Stimulated activated CD4-positive, alpha-beta T cell treated with anti-CD3 and anti-CD28 coated beads, Interleukin-2, amount 100 ng/mL, for 48 hours (primary cell): ENCODE results near the gene NDUFS2.
"Not testable (repeated sequence)": the region's sequence is repeated elsewhere in the genome, so short reads cannot be mapped to it uniquely, and the experiment has no call there.

Source experiments
- DNase-seq, 2 donors: peaks; one replicate each; pipeline ENCODE4 v3.0.0-alpha.2; 2020

Gene NDUFS2

DNA sequence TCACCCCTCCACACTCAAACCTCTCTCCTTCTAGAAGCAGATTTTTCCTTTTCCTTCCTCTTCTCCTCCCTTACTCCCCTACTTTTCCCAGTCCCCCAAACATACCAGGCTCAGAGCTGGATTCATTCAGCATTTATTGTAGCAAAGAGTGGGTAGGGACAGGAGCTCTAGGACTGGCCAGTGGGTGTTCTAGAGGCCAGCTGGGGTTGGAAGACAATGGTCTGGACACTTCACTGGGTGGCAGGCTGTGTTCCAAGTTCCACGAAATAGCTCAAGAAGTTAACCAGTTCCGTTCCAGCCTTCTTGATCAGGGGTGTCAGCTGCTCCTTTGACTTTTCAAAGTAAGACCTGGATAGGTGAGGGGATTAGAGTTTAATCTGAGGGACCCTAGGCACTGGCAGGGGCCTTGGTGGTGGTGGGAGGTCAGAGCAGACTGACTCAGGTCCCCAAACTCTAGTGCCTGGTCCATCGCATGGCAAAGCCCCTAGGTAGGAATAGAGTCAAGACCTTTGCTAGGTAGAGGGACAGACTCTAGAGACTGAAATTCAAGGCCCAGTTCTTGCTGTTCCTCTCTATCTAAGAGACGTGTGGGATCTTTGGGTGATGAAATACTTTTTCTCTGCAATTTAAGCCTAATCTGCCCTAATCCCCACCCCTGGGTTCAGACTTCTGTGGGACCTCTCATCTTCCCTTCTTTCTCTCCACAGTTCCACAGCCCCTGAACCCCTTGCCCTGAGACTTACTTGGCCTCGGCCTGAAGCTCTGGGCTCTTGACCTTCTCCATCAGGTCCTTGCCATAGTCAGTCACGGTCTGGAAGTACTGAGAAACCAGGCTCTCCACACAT is 20.2 kb downstream of the NDUFS2 start:
- DNase-seq: no peak

DNA sequence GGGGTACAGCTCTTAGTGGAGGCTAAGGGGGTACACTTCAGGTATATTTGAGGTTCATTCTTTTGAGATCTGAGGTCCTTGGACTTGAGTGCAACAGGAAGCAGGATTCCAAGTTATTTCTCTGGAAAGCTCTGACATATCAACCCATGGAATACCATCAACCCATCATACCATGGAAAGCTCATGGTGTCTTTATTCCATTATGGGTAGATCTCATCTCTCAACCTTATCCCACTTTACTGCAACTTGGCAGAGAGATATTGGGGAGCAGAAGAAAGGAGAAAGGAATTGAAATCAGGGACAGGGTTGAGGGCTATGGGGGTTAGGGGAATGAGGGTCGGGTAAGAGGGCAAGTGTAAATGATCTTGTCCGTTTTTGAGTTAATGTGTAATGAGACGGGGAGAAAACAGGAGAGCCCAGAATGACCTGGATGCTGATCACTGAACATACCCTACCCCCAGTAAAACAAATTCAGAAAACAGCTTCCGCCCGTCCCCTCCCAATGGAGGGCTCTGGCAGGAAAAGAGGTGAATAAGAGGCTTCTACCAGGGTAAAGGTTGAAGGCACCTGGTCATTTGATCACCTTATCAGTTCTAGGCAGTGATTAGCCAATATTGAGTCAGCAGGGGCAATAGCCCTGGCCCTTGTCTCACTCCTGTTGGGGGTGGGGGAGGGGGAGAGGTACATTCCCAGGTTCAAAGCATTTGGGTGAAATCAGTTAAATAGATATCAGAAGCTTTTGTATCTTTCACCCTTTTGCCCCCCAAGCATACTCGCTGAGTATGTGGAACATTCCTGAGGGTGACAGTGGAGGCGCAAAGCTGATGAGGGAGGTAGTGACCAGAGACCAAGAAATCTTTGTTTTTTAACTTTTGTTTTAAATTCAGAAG is 21.9 kb downstream of the NDUFS2 start:
- DNase-seq: no peak

DNA sequence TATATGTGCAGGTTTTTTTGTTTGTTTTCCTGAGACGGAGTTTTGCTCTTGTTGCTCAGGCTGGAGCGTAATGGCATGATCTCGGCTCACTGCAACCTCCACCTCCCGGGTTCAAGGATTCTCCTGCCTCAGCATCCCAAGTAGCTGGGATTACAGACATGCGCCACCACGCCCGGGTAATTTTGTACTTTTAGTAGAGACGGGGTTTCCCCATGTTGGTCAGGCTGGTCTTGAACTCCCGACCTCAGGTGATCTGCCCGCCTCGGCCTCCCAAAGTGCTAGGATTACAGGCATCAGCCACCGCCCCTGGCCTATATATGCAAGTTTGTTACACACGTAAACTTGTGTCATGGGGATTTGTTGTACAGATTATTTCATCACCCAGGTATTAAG is 22.5 kb downstream of the NDUFS2 start:
- DNase-seq: not testable (repeated sequence)

DNA sequence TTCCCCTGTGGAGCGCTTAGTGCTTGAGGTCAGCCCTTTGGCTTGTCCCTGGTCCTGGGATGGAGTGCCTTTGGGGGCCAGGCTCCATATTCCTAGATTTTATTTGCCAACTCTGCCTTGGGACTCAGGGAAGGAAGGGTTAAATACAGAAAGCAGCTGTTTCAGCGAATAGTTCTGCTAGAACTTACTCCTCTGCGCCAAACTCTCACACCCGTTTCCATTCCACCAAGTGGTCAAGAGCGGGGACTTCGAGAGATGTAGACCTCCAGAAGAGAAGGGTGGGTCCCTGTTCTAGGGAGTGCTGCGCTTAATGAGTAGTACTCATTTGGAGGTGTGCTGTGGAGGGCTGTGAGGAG is 23.0 kb downstream of the NDUFS2 start:
- DNase-seq: no peak

DNA sequence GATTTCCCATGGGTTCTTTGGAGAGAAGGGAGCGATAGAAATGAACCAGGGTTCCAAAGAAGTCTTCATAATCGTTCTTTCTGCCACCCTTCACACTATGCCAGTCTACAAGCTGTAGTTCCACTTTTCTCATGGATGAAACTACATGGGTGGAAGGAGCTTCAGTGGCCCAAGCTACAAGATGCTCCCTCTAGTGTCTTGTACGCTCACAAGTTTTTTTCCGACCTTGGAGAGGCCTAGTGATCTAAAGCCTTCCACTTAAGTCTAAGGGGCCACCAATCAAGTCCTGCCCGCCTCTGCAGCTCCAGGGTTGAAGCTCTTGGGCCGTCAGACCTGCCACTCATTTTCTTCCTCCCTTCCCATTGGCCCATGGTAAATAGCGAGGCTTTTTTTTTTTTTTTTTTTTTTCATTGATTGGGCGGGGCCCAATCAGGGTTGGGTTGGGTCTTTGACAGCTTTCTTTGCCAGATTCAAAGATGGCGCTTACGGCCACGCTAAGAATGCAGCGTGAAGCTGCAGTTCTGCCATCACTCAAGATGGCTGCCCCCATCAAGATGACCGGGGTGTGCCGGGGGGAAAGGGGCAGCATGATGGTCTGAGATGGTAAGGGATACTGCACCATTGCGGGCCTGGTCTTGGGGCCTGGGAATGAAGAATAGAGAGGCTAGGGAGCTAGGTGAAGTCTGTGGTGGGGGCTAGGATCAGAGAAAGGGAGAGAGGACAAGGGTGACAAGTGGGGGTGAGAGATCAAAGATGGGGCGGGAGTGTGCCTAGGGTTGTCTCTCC is 23.6 kb downstream of the NDUFS2 start, which contains the start of gene TOMM40L:
TOMM40L (plus strand) TSS at position 527 of the 786 bp plus-strand sequence. CDS start 430 bp downstream, outside the sequence.
- DNase-seq: peak; percentile 79 to 84

GRCh38 chr1:161226320-161226711 is 24.1 kb downstream of the NDUFS2 start:
- no peak for DNase-seq

GRCh38 chr1:161226759-161227158 is 24.6 kb downstream of the NDUFS2 start:
- no peak for DNase-seq

DNA sequence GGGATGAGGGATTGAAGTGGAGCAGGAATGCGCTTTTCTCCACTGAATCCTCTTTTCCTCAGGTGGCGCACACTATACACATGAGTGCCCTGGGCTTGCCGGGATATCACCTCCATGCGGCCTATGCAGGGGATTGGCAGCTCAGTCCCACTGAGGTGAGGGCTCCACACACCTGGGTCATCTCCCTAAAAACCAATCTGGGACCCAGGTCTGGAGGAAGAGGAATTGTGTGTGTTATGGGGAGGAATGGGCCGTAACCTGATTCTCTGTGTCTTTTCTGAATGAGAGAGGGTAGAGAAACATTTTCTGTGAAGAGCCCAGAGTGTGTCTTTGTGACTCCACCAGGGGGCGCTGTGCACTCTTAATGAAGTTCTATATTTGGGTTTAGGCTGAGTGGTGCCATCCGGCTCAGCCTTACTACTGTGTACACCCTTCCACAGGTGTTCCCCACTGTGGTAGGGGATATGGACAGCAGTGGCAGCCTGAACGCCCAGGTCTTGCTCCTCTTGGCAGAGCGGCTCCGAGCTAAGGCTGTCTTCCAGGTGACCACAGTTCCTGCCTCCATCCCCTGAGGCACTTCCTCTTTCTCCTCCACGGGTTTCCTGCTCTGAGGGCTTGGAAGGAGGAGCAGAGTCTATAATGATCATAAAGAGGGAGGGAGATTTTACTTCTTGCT is 25.2 kb downstream of the NDUFS2 start:
- DNase-seq: peak; percentile 92 to 95

DNA sequence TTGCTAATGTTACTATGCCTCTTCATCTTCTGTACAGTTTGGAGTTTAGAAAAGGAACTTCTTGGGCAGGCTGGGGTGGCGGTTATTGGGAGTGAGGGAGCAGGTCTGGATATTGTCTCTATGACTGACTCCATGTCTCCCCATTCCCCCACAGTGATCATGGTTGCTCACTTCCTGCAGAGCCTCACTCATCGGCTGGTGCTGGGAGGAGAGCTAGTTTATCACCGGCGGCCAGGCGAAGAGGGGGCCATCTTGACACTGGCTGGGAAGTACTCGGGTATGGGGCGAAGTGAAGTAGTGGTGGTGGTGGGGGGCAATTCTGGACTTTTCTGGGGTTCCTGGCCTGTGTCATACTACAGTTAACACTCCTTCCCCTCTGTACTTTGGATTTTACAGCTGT is 25.9 kb downstream of the NDUFS2 start:
- DNase-seq: no peak

DNA sequence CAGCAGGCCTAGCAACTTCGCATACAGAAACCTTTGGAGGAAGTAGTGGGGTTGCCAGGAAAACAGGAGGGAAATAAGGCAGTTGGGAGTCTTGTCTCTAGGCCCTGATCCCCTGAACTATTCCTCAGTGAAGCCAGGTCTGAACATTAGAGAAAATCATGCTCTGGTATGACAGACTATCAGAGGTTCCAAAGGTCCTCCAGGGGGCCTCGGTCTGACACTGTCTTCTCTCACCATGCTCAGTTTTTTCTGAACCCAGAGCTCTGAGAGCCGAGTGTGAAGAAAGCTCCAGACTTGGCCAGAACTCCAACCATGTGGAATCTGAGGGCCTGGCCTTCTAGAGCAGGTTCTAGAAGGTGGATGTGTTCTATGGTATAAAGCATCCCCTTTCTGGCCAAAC is 27.7 kb downstream of the NDUFS2 start:
- no peak for DNase-seq

DNA sequence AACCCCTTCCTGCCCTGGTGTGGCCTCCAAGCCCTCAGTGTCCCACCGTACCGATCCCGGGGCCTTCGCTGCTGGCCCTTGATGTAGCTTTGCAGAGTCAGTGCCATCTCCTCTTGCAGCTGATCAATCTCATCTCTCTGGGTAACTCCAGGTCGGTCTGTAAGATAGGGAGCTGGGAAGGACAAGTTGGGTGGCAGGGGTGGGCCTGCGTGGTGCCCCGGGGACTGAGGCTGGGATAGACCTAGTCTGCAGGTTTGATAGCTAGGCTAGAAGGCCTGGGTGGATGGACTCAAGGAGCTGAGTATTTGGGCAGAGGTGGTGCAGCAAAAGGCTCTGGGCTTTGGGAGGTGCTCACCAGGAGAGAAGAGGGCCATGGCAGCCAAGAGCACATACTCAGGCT is 28.6 kb downstream of the NDUFS2 start:
- no peak for DNase-seq

GRCh38 chr1:161233102-161233501 is 30.9 kb downstream of the NDUFS2 start:
- DNase-seq: no peak

DNA sequence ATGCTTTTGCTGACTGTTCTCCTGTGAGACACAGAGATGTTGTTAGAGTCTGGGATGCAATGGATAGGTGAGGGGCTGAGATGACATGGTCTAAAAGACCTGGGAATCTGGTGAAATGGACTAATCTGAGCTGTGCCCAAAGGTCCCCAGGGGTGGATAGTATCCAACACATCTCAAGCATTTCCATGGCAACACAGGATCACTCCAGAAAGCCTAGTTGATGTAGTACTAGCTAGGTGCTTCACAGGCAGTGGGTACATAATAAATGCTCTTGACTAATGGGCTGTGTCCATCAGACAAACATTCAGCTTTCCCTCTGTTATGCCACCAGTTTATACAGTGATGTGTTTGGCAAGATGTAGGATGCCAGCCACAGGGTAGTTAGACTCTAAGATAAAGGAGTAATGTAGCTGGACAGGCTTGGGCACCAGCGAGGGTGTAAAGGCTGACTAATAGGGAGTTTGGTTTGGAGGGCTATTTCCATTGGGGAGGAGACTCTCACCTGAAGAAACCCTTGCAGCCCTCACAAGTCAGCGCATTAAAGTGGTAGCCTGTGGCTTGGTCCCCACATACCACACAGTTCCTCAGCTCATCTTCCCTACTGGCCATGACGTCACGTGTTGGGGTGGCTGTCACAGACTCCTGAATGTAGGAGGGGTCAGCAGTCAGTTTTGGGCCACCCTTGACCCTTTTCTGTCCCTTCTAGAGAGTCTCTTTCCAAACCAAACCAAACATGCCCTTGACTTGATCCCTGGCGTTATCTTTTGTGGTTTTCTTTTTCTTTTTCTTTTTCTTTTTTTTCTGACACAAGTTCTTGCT is 34.0 kb downstream of the NDUFS2 start:
- DNase-seq: no peak

- no peak for DNase-seq
Observed at GRCh38 chr1:161238039-161238473, 35.9 kb downstream of the NDUFS2 start, which contains the start of gene NR1I3. Gene NR1I3, minus strand, starts transcription at chr1:161238203. Its CDS starts 1,638 bp downstream, at chr1:161236565.

GRCh38 chr1:161241682-161242081 is 39.5 kb downstream of the NDUFS2 start:
- DNase-seq: no peak

DNA sequence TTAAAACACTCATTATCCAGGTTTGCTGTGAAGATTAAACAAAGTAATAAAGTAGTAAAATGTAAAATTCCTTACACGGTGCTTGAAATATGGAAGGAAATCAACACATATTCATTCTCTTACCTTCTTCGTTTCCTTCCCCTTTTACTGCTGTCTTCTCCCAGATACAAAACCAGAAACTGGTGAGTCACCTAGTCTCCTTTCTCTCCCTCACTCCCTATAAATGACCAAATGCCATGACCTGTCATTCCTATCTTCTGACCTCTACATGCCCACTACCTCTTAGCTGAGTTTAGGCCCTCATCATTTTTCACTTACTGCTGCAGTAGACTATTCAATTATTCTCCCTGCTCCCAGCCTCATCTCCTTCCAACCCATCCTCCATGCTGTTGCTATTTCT is 40.1 kb downstream of the NDUFS2 start:
- no peak for DNase-seq

- no peak for DNase-seq
Observed at GRCh38 chr1:161244888-161245287, 42.7 kb downstream of the NDUFS2 start.

GRCh38 chr1:161250100-161250499 is 47.9 kb downstream of the NDUFS2 start:
- DNase-seq: not testable (repeated sequence)

DNA sequence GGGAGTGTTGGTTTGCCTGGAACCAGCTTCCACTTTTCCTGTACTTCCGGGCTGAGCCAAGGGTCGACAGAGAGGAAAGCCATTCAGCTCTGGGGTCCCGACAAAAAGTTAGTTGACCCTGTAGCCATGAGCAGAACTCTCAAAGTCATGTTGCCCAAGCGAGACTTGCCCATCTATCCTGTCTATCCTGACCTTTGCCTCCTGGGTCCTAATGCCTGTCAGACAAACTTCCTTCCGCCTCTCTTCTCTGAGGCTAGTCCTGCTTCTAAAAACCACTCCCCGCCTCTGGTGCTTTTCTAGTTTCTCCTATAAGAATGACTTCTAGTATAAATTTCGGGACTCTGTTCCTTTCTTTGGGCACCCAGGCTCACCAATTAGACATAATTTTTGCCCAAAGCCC is 48.7 kb downstream of the NDUFS2 start:
- DNase-seq: no peak

GRCh38 chr1:161251579-161251978 is 49.4 kb downstream of the NDUFS2 start:
- no peak for DNase-seq

- DNase-seq: not testable (repeated sequence)
Observed at GRCh38 chr1:161255302-161255701, 53.1 kb downstream of the NDUFS2 start.
